ENCODE data around the gene FOXP2.
"Not testable (repeated sequence)": the region's sequence is repeated elsewhere in the genome, so short reads cannot be mapped to it uniquely, and the experiment has no call there.

FOXP2 gene

GRCh38 chr7:114422507-114423501 lies 8.2 kb downstream of the FOXP2 start:
- no peak for DNase-seq

- DNase-seq, result no peak
Observed at GRCh38 chr7:114426382-114426781, 11.8 kb downstream of the FOXP2 start.

- peak; percentile 54 for DNase-seq
Observed at GRCh38 chr7:114426824-114427223, 12.2 kb downstream of the FOXP2 start.

- DNase-seq, result no peak
Observed at GRCh38 chr7:114428211-114428610, 13.6 kb downstream of the FOXP2 start.

GRCh38 chr7:114431189-114431588 lies 16.6 kb downstream of the FOXP2 start:
- DNase-seq, result no peak

GRCh38 chr7:114432061-114432460 lies 17.4 kb downstream of the FOXP2 start:
- no peak for DNase-seq

GRCh38 chr7:114432703-114433102 lies 18.1 kb downstream of the FOXP2 start:
- no peak for DNase-seq

- DNase-seq, result no peak
Observed at GRCh38 chr7:114439581-114439980, 25.0 kb downstream of the FOXP2 start.

GRCh38 chr7:114440927-114441326 lies 26.3 kb downstream of the FOXP2 start:
- DNase-seq, result not testable (repeated sequence)

- DNase-seq, result no peak
Observed at GRCh38 chr7:114444196-114444595, 29.6 kb downstream of the FOXP2 start.

GRCh38 chr7:114450431-114450830 lies 35.8 kb downstream of the FOXP2 start:
- DNase-seq, result no peak

GRCh38 chr7:114459574-114459973 lies 45.0 kb downstream of the FOXP2 start:
- DNase-seq, result no peak

- no peak for DNase-seq
Observed at GRCh38 chr7:114460021-114460420, 45.4 kb downstream of the FOXP2 start.

GRCh38 chr7:114466917-114467316 lies 52.3 kb downstream of the FOXP2 start:
- no peak for DNase-seq

- DNase-seq, result no peak
Observed at GRCh38 chr7:114468844-114469243, 54.2 kb downstream of the FOXP2 start.

GRCh38 chr7:114472896-114473512 lies 58.4 kb downstream of the FOXP2 start:
- no peak for DNase-seq

- DNase-seq, result no peak
Observed at GRCh38 chr7:114478384-114478783, 63.8 kb downstream of the FOXP2 start.

- peak; percentile 74 for DNase-seq
Observed at GRCh38 chr7:114481999-114482398, 67.4 kb downstream of the FOXP2 start.

- DNase-seq, result no peak
Observed at GRCh38 chr7:114484226-114484625, 69.6 kb downstream of the FOXP2 start.

GRCh38 chr7:114487174-114487573 lies 72.6 kb downstream of the FOXP2 start:
- no peak for DNase-seq

GRCh38 chr7:114488696-114489095 lies 74.1 kb downstream of the FOXP2 start:
- no peak for DNase-seq

GRCh38 chr7:114497491-114497890 lies 82.9 kb downstream of the FOXP2 start:
- DNase-seq, result not testable (repeated sequence)

GRCh38 chr7:114502454-114503254 lies 88.0 kb downstream of the FOXP2 start:
- DNase-seq, result peak; percentile 54
